Measurements from ENCODE around the gene COL11A2. TPM values are rescaled to one million over a fixed set of nuclear protein-coding genes. Genes with fewer than 3 reads are reported as not detected.
A peak's percentile ranks its signal among the peaks of the same experiment; 100 is the strongest.
"Not testable (repeated sequence)": the region's sequence is repeated elsewhere in the genome, so short reads cannot be mapped to it uniquely, and the experiment has no call there.

The COL11A2 gene
- total RNA-seq (0.89 TPM), polyA plus RNA-seq (under 1 TPM in 2 of 4 donors, not detected in 2; 0.34 to 0.43 TPM)

GRCh38 chr6:33192105-33192646 is at the start of gene COL11A2:
TSS of gene COL11A2 (minus strand) at chr6:33192467. CDS start at chr6:33192240, 227 bp downstream.
- peaks cover 0 to 5% (median 0%) of the 10 kb centered on the region in 7 donors for H3K9me3 Mint-ChIP-seq
- H3K27me3 Mint-ChIP-seq, result peaks cover 50% of the 10 kb centered on the region
- H3K27ac Mint-ChIP-seq, result peak within 1 kb of the TSS in 1 of 3 donors; percentile 67
- peaks cover 14% of the 10 kb centered on the region for H3K27me3 ChIP-seq (ENCODE audit: control insufficient read depth, insufficient read depth, low read length)
- peaks cover 24% of the 10 kb centered on the region for H3K36me3 Mint-ChIP-seq
- peak within 1 kb of the TSS; percentile 48 for H3K4me3 ChIP-seq (ENCODE audit: low read depth, low read length)
- peak; percentile 21 to 38 for ATAC-seq (ENCODE audit: low read depth in 2 of 2)
- H3K4me1 ChIP-seq (ENCODE audit: control insufficient read depth, insufficient read depth, low read length, poor library complexity, severe bottlenecking), result peaks cover 22% of the 10 kb centered on the region
- H3K4me1 Mint-ChIP-seq, result peaks cover under 1 to 42% (median 17%) of the 10 kb centered on the region in 4 donors
- H3K9me3 ChIP-seq (ENCODE audit: control insufficient read depth in 2 of 2, low read length in 2 of 2), result no peaks in the 10 kb centered on the region
- peak in 1 of 3 donors; percentile 27 for DNase-seq
- no peak within 1 kb of the TSS for H3K27ac ChIP-seq (ENCODE audit: insufficient read depth, low read length, poor library complexity, severe bottlenecking)
- peaks cover 30% of the 10 kb centered on the region for H3K36me3 ChIP-seq (ENCODE audit: control insufficient read depth, insufficient read depth, low read length)
- H3K4me3 Mint-ChIP-seq, result peak within 1 kb of the TSS; percentile 82 to 92 (median 86)

GRCh38 chr6:33241968-33242367 is 49.7 kb upstream of the COL11A2 start:
- peak overlapping the region in 2 of 3 donors; percentile 17 to 29 for H3K27ac Mint-ChIP-seq

GRCh38 chr6:33237741-33238140 is 45.5 kb upstream of the COL11A2 start:
- H3K27me3 Mint-ChIP-seq, result peaks cover 31% of the 10 kb centered on the region
- H3K4me3 Mint-ChIP-seq, result no peak overlapping the region
- H3K27me3 ChIP-seq (ENCODE audit: control insufficient read depth, insufficient read depth, low read length), result peaks cover 9% of the 10 kb centered on the region

More at GRCh38 chr6:33241968-33242367, 49.7 kb upstream of the COL11A2 start:
- H3K4me1 ChIP-seq (ENCODE audit: control insufficient read depth, insufficient read depth, low read length, poor library complexity, severe bottlenecking), result no peaks in the 10 kb centered on the region
- H3K9me3 Mint-ChIP-seq, result no peaks in the 10 kb centered on the region
- no peaks in the 10 kb centered on the region for H3K36me3 Mint-ChIP-seq
- H3K27me3 ChIP-seq (ENCODE audit: control insufficient read depth, insufficient read depth, low read length), result no peaks in the 10 kb centered on the region
- peak in 2 of 3 donors; percentile 9 to 36 for DNase-seq
- H3K27ac ChIP-seq (ENCODE audit: insufficient read depth, low read length, poor library complexity, severe bottlenecking), result no peak overlapping the region
- H3K27me3 Mint-ChIP-seq, result peaks cover 15% of the 10 kb centered on the region
- H3K4me1 Mint-ChIP-seq, result peaks cover 6 to 9% (median 7%) of the 10 kb centered on the region in 4 donors
- ATAC-seq (ENCODE audit: low read depth in 2 of 2), result peak in 1 of 2 donors; percentile 28
- peak overlapping the region; percentile 38 for H3K4me3 ChIP-seq (ENCODE audit: low read depth, low read length)
- H3K4me3 Mint-ChIP-seq, result peak overlapping the region in 2 of 4 donors; percentile 22 to 27
- H3K9me3 ChIP-seq (ENCODE audit: control insufficient read depth in 2 of 2, low read length in 2 of 2), result no peaks in the 10 kb centered on the region
- H3K36me3 ChIP-seq (ENCODE audit: control insufficient read depth, insufficient read depth, low read length), result no peaks in the 10 kb centered on the region

DNA sequence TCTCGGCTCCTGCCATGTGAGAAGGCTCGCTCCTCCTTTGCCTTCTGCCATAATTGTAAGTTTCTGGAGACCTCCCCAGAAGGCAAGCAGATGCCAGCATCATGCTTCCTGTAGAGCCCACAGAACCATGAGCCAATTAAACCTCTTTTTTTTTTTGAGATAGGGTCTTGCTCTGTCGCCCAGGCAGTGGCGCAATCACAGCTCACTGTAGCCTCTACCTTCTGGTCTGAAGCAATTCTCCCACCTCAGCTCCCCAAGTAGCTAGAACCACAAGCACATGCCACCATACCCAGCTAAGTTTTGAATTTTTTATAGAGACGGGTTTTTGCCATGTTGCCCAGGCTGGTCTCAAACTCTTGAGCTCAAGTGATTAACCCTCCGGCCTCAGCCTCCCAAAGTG is 44.6 kb upstream of the COL11A2 start:
- H3K27ac Mint-ChIP-seq, result no peak overlapping the region
- H3K4me1 Mint-ChIP-seq, result peaks cover 2 to 5% (median 3%) of the 10 kb centered on the region in 4 donors
- H3K27me3 Mint-ChIP-seq, result peaks cover 31% of the 10 kb centered on the region
- Histone ChIP-seq H3K27ac (ENCODE audit: insufficient read depth, low read length, poor library complexity, severe bottlenecking) (no peak overlapping the region), H3K36me3 (ENCODE audit: control insufficient read depth, insufficient read depth, low read length) (no peaks in the 10 kb centered on the region), H3K27me3 (ENCODE audit: control insufficient read depth, insufficient read depth, low read length) (peaks cover 11% of the 10 kb centered on the region), H3K9me3 (ENCODE audit: control insufficient read depth in 2 of 2, low read length in 2 of 2) (no peaks in the 10 kb centered on the region), H3K4me3 (ENCODE audit: low read depth, low read length) (no peak overlapping the region), H3K4me1 (ENCODE audit: control insufficient read depth, insufficient read depth, low read length, poor library complexity, severe bottlenecking) (no peaks in the 10 kb centered on the region)
- H3K4me3 Mint-ChIP-seq, result no peak overlapping the region
- DNase-seq (no peak), ATAC-seq (ENCODE audit: low read depth in 2 of 2) (no peak)
- H3K9me3 Mint-ChIP-seq, result no peaks in the 10 kb centered on the region
- no peaks in the 10 kb centered on the region for H3K36me3 Mint-ChIP-seq

More at GRCh38 chr6:33237741-33238140, 45.5 kb upstream of the COL11A2 start:
- Mint-ChIP-seq H3K9me3 (no peaks in the 10 kb centered on the region), H3K36me3 (no peaks in the 10 kb centered on the region), H3K27ac (no peak overlapping the region), H3K4me1 (peaks cover 6 to 11% (median 8%) of the 10 kb centered on the region in 4 donors)
- DNase-seq (no peak), ATAC-seq (ENCODE audit: low read depth in 2 of 2) (no peak)
- Histone ChIP-seq H3K4me1 (ENCODE audit: control insufficient read depth, insufficient read depth, low read length, poor library complexity, severe bottlenecking) (no peaks in the 10 kb centered on the region), H3K36me3 (ENCODE audit: control insufficient read depth, insufficient read depth, low read length) (no peaks in the 10 kb centered on the region), H3K4me3 (ENCODE audit: low read depth, low read length) (no peak overlapping the region), H3K27ac (ENCODE audit: insufficient read depth, low read length, poor library complexity, severe bottlenecking) (no peak overlapping the region), H3K9me3 (ENCODE audit: control insufficient read depth in 2 of 2, low read length in 2 of 2) (no peaks in the 10 kb centered on the region)

GRCh38 chr6:33236328-33236727 is 44.1 kb upstream of the COL11A2 start:
- Mint-ChIP-seq H3K4me1 (peaks cover 0 to 2% (median under 1%) of the 10 kb centered on the region in 4 donors), H3K36me3 (no peaks in the 10 kb centered on the region)

GRCh38 chr6:33235221-33235634 is 43.0 kb upstream of the COL11A2 start:
- Mint-ChIP-seq H3K36me3 (no peaks in the 10 kb centered on the region), H3K27me3 (peaks cover 36% of the 10 kb centered on the region), H3K4me1 (peaks cover 0 to 2% (median under 1%) of the 10 kb centered on the region in 4 donors), H3K4me3 (no peak overlapping the region), H3K9me3 (no peaks in the 10 kb centered on the region), H3K27ac (peak overlapping the region in 1 of 3 donors; percentile 25)
- Histone ChIP-seq H3K27me3 (ENCODE audit: control insufficient read depth, insufficient read depth, low read length) (peaks cover 11% of the 10 kb centered on the region), H3K36me3 (ENCODE audit: control insufficient read depth, insufficient read depth, low read length) (no peaks in the 10 kb centered on the region), H3K4me1 (ENCODE audit: control insufficient read depth, insufficient read depth, low read length, poor library complexity, severe bottlenecking) (no peaks in the 10 kb centered on the region), H3K9me3 (ENCODE audit: control insufficient read depth in 2 of 2, low read length in 2 of 2) (no peaks in the 10 kb centered on the region), H3K4me3 (ENCODE audit: low read depth, low read length) (no peak overlapping the region), H3K27ac (ENCODE audit: insufficient read depth, low read length, poor library complexity, severe bottlenecking) (no peak overlapping the region)
- ATAC-seq (ENCODE audit: low read depth in 2 of 2), result no peak
- DNase-seq, result no peak

More at GRCh38 chr6:33236328-33236727, 44.1 kb upstream of the COL11A2 start:
- ATAC-seq (ENCODE audit: low read depth in 2 of 2) (no peak), DNase-seq (no peak)
- no peak overlapping the region for H3K4me3 ChIP-seq (ENCODE audit: low read depth, low read length)
- Mint-ChIP-seq H3K9me3 (no peaks in the 10 kb centered on the region), H3K4me3 (no peak overlapping the region), H3K27ac (no peak overlapping the region), H3K27me3 (peaks cover 33% of the 10 kb centered on the region)
- H3K4me1 ChIP-seq (ENCODE audit: control insufficient read depth, insufficient read depth, low read length, poor library complexity, severe bottlenecking), result no peaks in the 10 kb centered on the region
- no peak overlapping the region for H3K27ac ChIP-seq (ENCODE audit: insufficient read depth, low read length, poor library complexity, severe bottlenecking)
- no peaks in the 10 kb centered on the region for H3K9me3 ChIP-seq (ENCODE audit: control insufficient read depth in 2 of 2, low read length in 2 of 2)
- peaks cover 11% of the 10 kb centered on the region for H3K27me3 ChIP-seq (ENCODE audit: control insufficient read depth, insufficient read depth, low read length)
- H3K36me3 ChIP-seq (ENCODE audit: control insufficient read depth, insufficient read depth, low read length), result no peaks in the 10 kb centered on the region

DNA sequence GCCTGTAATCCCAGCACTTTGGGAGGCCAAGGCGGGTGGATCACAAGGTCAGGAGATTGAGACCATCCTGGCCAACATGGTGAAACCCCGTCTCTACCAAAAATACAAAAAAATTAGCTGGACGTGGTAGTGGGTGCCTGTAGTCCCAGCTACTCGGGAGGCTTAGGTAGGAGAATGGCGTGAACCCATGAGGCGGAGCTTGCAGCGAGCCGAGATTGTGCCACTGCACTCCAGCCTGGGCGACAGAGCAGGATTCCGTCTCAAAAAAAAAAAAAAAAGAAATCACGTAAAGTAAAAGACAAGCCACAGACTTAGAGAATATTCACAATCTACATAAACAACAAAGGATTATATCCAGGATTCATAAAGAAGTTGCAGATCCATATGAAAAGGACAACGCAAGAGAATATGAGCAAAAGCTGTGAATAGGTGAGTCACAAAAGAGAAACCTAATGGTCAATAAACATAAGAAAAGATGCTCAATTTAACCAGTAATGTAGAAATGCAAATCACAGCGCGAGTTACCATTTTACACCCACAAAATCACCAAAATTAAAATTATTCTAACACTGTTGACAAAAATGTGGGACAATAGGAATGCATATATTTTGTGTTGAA is 34.3 kb upstream of the COL11A2 start:
- not testable (repeated sequence) for ATAC-seq (ENCODE audit: low read depth in 2 of 2); DNase-seq; H3K27ac Mint-ChIP-seq; H3K4me1 Mint-ChIP-seq; H3K36me3 ChIP-seq (ENCODE audit: control insufficient read depth, insufficient read depth, low read length); H3K36me3 Mint-ChIP-seq; H3K27ac ChIP-seq (ENCODE audit: insufficient read depth, low read length, poor library complexity, severe bottlenecking); H3K4me3 Mint-ChIP-seq; H3K9me3 Mint-ChIP-seq; H3K4me1 ChIP-seq (ENCODE audit: control insufficient read depth, insufficient read depth, low read length, poor library complexity, severe bottlenecking); H3K9me3 ChIP-seq (ENCODE audit: control insufficient read depth in 2 of 2, low read length in 2 of 2); H3K4me3 ChIP-seq (ENCODE audit: low read depth, low read length)
- peaks cover 16% of the 10 kb centered on the region for H3K27me3 ChIP-seq (ENCODE audit: control insufficient read depth, insufficient read depth, low read length)
- H3K27me3 Mint-ChIP-seq, result peaks cover 71% of the 10 kb centered on the region
